Measurements from ENCODE around the gene NPC2.

The NPC2 gene

GRCh38 chr14:74503291-74503937 is 10.3 kb upstream of the NPC2 start:
- DNase-seq (ENCODE audit: low spot score) (no peak), FAIRE-seq (no peak)

GRCh38 chr14:74502236-74503019 is 9.3 kb upstream of the NPC2 start:
- no peak for DNase-seq (ENCODE audit: low spot score)
- FAIRE-seq: no peak

GRCh38 chr14:74501691-74502090 is 8.6 kb upstream of the NPC2 start:
- FAIRE-seq (no peak), DNase-seq (ENCODE audit: low spot score) (no peak)

GRCh38 chr14:74501135-74501614 is 8.1 kb upstream of the NPC2 start:
- DNase-seq (ENCODE audit: low spot score) (no peak), FAIRE-seq (no peak)

- DNase-seq (ENCODE audit: low spot score) (no peak), FAIRE-seq (no peak)
These were observed 7.5 kb upstream of the NPC2 start for GRCh38 chr14:74500417-74501134.

- peak; percentile 23 for FAIRE-seq
These were observed 2.3 kb upstream of the NPC2 start for GRCh38 chr14:74495356-74495755.

GRCh38 chr14:74493343-74494261 is 497 bp upstream of the NPC2 start, which contains the start of gene ISCA2:
TSS of gene ISCA2 (plus strand) at chr14:74493765. CDS start at chr14:74493775, 10 bp downstream.
- peak; percentile 93 for DNase-seq (ENCODE audit: low spot score)
- FAIRE-seq: peak; percentile 44

More at GRCh38 chr14:74495356-74495755, 2.3 kb upstream of the NPC2 start:
- DNase-seq (ENCODE audit: low spot score): no peak

- DNase-seq (ENCODE audit: low spot score) (no peak), FAIRE-seq (no peak)
These were observed 939 bp downstream of the NPC2 start for GRCh38 chr14:74491956-74492775.

GRCh38 chr14:74490486-74490885 is 2.6 kb downstream of the NPC2 start:
- FAIRE-seq (no peak), DNase-seq (ENCODE audit: low spot score) (no peak)

GRCh38 chr14:74488786-74489397 is 4.2 kb downstream of the NPC2 start:
- peak; percentile 75 for FAIRE-seq
- DNase-seq (ENCODE audit: low spot score): peak; percentile 79

- no peak for DNase-seq (ENCODE audit: low spot score)
- no peak for FAIRE-seq
These were observed 6.9 kb downstream of the NPC2 start for GRCh38 chr14:74486164-74486563.

GRCh38 chr14:74483321-74483720 is 9.8 kb downstream of the NPC2 start:
- FAIRE-seq (no peak), DNase-seq (ENCODE audit: low spot score) (no peak)

- no peak for FAIRE-seq
These were observed 10.5 kb downstream of the NPC2 start for GRCh38 chr14:74482571-74482970.

GRCh38 chr14:74480046-74480445 is 13.1 kb downstream of the NPC2 start:
- no peak for DNase-seq (ENCODE audit: low spot score)
- no peak for FAIRE-seq

More at GRCh38 chr14:74482571-74482970, 10.5 kb downstream of the NPC2 start:
- no peak for DNase-seq (ENCODE audit: low spot score)

- FAIRE-seq (no peak), DNase-seq (ENCODE audit: low spot score) (no peak)
These were observed 14.0 kb downstream of the NPC2 start for GRCh38 chr14:74478996-74479635.

- DNase-seq (ENCODE audit: low spot score) (no peak), FAIRE-seq (no peak)
These were observed 16.5 kb downstream of the NPC2 start for GRCh38 chr14:74476607-74477006.

GRCh38 chr14:74476107-74476506 is 17.0 kb downstream of the NPC2 start:
- FAIRE-seq: no peak
- no peak for DNase-seq (ENCODE audit: low spot score)

GRCh38 chr14:74475678-74476077 is 17.4 kb downstream of the NPC2 start:
- DNase-seq (ENCODE audit: low spot score) (peak; percentile 53), FAIRE-seq (peak; percentile 52)

- FAIRE-seq: no peak
- no peak for DNase-seq (ENCODE audit: low spot score)
These were observed 18.7 kb downstream of the NPC2 start for GRCh38 chr14:74474376-74474775.
